Right atrium auricular region (tissue), 2 donors: ENCODE measurements around the gene CSF1. TPM values are rescaled to one million over a fixed set of nuclear protein-coding genes. Genes with fewer than 3 reads are reported as not detected.

Source experiments
- DNase-seq: peaks from one replicate; pipeline ENCODE4 v3.0.0-alpha.2; 2019; ENCODE audit warnings: low spot score
- H3K27ac ChIP-seq, 2 donors: fragments of 200-600 bp; sonication (generic); 1 replicate in 1 of 2; 2 replicates in 1 of 2; pipeline ENCODE4 v1.5.1; 2016 to 2019
- H3K27me3 ChIP-seq, 2 donors: fragments of 200-600 bp; sonication (generic); one replicate each; pipeline versions ENCODE4 v1.5.1 to v1.6.0; 2017 to 2019
- H3K36me3 ChIP-seq: fragments of 200-600 bp; sonication (generic); one replicate; pipeline ENCODE4 v1.5.1; 2016
- H3K4me1 ChIP-seq, 2 donors: fragments of 200-600 bp; sonication (generic); one replicate each; pipeline versions ENCODE4 v1.5.1 to v1.6.0; 2017 to 2019
- H3K4me3 ChIP-seq, 2 donors: fragments of 200-600 bp; sonication (generic); 1 replicate in 1 of 2; 2 replicates in 1 of 2; pipeline ENCODE4 v1.5.1; 2017 to 2019; ENCODE audit warnings: mild to moderate bottlenecking in 1 of 2, moderate library complexity in 1 of 2
- H3K9me3 ChIP-seq, 2 donors: fragments of 200-600 bp; sonication (generic); one replicate each; pipeline ENCODE4 v1.5.1; 2019
- total RNA-seq, 2 donors: library from RNA; depleted of rRNA; stranded (reverse); fragments of >200 nt; gene quantifications; one replicate each; pipeline ENCODE4 v1.1.0, GENCODE V29; 2016
- TF ChIP-seq, protein P1 (sequence below), 2 donors: fragments of 200-600 bp; sonication (generic); IDR thresholded peaks; one replicate each; pipeline ENCODE4 v1.5.1; 2019; ENCODE audit warnings: antibody characterized with exemption in 2 of 2

Gene CSF1
- total RNA-seq, 2 donors from 2014 or later: 31.4 to 48.4 TPM

DNA sequence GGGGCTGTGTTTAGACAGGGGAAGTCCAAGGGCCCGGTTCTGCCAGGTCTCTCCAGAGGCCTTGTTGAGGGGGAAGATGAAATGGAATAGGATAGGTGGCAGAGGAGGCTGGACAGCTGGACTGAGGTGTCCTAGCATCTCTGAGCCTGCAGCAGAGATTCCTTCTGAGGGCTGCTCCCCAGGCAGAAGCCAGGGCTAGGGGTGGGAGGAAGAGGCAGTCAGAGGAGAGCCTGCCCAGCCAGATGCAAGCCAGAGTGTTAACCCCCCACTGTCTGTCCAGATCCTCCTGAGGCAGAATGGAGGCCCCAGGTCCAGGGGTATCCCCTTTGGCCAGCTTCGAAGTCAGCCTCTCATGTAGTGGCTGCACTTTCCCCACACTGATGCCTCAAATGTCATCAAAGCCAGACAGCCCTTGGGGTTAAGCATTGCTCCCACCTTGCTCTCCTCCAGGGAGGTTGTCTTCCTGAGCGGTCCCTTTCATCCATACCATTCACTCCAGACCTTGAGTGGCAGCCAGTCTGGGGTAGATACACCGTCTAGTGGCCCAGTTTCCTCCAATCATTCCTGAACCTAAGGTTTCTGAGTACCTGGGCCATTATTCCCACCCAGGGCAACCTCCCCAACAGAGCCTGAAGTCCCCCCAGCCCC, 1.7 kb downstream of the CSF1 start:
- Histone ChIP-seq H3K27ac (peak overlapping the region; percentile 62 to 75), H3K36me3 (peaks cover 20% of the 10 kb centered on the region), H3K4me1 (peaks cover 0 to 52% of the 10 kb centered on the region in 2 donors), H3K4me3 (peak overlapping the region; percentile 63 to 69), H3K9me3 (no peaks in the 10 kb centered on the region), H3K27me3 (no peaks in the 10 kb centered on the region)
- TF ChIP-seq, protein P1, sequence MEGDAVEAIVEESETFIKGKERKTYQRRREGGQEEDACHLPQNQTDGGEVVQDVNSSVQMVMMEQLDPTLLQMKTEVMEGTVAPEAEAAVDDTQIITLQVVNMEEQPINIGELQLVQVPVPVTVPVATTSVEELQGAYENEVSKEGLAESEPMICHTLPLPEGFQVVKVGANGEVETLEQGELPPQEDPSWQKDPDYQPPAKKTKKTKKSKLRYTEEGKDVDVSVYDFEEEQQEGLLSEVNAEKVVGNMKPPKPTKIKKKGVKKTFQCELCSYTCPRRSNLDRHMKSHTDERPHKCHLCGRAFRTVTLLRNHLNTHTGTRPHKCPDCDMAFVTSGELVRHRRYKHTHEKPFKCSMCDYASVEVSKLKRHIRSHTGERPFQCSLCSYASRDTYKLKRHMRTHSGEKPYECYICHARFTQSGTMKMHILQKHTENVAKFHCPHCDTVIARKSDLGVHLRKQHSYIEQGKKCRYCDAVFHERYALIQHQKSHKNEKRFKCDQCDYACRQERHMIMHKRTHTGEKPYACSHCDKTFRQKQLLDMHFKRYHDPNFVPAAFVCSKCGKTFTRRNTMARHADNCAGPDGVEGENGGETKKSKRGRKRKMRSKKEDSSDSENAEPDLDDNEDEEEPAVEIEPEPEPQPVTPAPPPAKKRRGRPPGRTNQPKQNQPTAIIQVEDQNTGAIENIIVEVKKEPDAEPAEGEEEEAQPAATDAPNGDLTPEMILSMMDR (IDR thresholded peaks at IDR 0.05): no peak
- no peak for DNase-seq

GRCh38 chr1:109912873-109913272, 2.2 kb downstream of the CSF1 start:
- Histone ChIP-seq H3K27ac (peak overlapping the region; percentile 62 to 75), H3K4me1 (peaks cover 0 to 54% of the 10 kb centered on the region in 2 donors), H3K9me3 (no peaks in the 10 kb centered on the region), H3K36me3 (peaks cover 25% of the 10 kb centered on the region), H3K4me3 (peak overlapping the region; percentile 63 to 69), H3K27me3 (no peaks in the 10 kb centered on the region)
- DNase-seq: no peak
- TF ChIP-seq, protein P1 (IDR thresholded peaks at IDR 0.05): no peak

DNA sequence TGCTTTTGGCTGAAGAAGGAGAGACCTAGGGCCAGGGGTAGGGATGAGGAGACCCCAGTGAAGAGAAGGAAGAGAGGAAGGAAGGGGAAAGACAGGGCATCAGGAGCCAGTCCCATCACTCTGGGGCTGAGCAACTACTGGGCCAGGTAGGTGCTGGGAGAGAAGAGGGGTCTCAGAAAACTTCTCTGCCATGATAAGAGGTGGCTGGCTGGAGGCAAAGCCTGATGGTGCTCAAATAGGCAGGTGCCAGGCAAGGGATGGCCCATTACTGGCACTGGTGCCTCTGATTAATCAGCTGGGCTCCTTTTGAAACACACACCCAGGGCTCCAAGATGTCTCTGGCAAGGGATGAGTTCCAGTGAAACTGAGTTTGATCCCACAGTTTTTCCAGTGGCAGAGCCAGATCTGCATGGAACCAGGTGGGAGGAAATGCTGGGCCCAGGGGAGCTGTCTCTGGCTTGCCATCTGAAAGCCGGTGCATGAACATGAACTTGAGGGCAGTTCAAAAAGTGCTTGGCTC, 2.8 kb downstream of the CSF1 start:
- Histone ChIP-seq H3K36me3 (peaks cover 31% of the 10 kb centered on the region), H3K27ac (peak overlapping the region; percentile 62 to 75), H3K9me3 (no peaks in the 10 kb centered on the region), H3K4me3 (peak overlapping the region in 1 of 2 donors; percentile 69), H3K4me1 (peaks cover 0 to 54% of the 10 kb centered on the region in 2 donors), H3K27me3 (no peaks in the 10 kb centered on the region)
- DNase-seq: no peak
- TF ChIP-seq, protein P1 (IDR thresholded peaks at IDR 0.05): no peak

GRCh38 chr1:109914587-109915240, 4.1 kb downstream of the CSF1 start:
- TF ChIP-seq, protein P1 (IDR thresholded peaks at IDR 0.05): no peak
- DNase-seq: peak; percentile 84
- H3K27ac ChIP-seq: peak overlapping the region; percentile 3 to 33
- H3K36me3 ChIP-seq: peaks cover 44% of the 10 kb centered on the region
- H3K27me3 ChIP-seq: no peaks in the 10 kb centered on the region
- H3K4me3 ChIP-seq: peak overlapping the region in 1 of 2 donors; percentile 69
- H3K9me3 ChIP-seq: no peaks in the 10 kb centered on the region
- peaks cover 0 to 48% of the 10 kb centered on the region in 2 donors for H3K4me1 ChIP-seq

GRCh38 chr1:109917051-109917767, 6.6 kb downstream of the CSF1 start:
- TF ChIP-seq, protein P1 (IDR thresholded peaks at IDR 0.05): no peak
- Histone ChIP-seq H3K4me1 (peaks cover 0 to 41% of the 10 kb centered on the region in 2 donors), H3K36me3 (peaks cover 66% of the 10 kb centered on the region), H3K4me3 (no peak overlapping the region), H3K9me3 (no peaks in the 10 kb centered on the region), H3K27ac (no peak overlapping the region), H3K27me3 (no peaks in the 10 kb centered on the region)
- no peak for DNase-seq
